ENCODE measurements around the gene PLXND1.
"Not testable (repeated sequence)": the region's sequence is repeated elsewhere in the genome, so short reads cannot be mapped to it uniquely, and the experiment has no call there.

PLXND1 gene

DNA sequence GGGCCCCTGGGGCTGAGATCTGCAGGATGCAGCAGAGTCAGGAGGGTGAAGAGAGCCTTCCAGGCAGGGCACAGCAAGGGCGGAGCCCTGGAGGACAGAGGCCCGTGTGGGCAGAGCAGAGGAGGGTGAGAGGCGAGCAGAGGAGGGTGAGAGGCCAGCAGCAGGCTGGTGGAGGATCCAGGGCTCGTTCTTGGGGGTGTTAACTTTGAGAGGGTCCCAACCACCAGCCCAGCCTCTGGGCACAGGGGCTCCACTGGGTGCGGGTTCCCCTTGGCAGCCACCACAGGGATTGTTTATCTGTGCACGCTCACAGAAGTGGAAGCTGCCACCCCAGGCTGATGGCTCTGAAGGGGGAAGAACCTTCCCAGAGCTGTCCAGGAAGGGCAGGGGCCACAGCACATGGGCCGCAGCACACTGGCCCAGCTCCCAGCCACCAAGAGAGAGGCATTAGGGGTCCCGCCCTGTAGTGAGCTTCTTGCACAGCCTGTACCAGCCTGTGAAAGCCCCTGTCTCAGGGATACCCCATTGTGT is 9.3 kb upstream of the PLXND1 start:
- H3K4me1 ChIP-seq, result no peaks in the 10 kb centered on the region
- H3K4me3 ChIP-seq, result no peak overlapping the region
- no peaks in the 10 kb centered on the region for H3K27me3 ChIP-seq (ENCODE audit: low read depth)
- H3K36me3 ChIP-seq (replicated peaks), result no peaks in the 10 kb centered on the region
- DNase-seq (ENCODE audit: low spot score in 2 of 2), result no peak
- in situ Hi-C loops (cut with MboI; ENCODE audit: low sequenced_read_pairs), result no loop called here
- H3K9me3 ChIP-seq, result no peaks in the 10 kb centered on the region

DNA sequence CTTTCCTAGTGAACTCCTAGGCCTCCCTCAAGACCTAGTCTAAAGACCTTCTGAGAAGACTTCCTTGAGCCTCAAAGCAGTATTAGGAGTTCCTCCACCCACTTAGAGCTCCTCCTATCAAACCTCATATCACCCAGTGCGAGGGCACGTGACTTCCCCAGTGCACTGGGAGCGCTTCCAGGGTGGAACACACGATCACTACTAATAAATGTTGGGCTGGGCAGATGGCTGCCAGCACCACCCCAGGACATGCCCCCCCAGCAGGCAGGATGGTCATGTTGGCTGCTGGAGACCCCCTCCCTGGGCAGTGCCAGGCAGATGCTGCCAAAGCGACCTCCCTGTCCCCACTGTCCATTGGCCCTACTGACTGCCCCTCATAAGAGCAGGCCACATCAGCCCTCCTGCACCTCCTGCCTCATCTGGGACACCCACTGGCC is 8.5 kb upstream of the PLXND1 start:
- Histone ChIP-seq H3K9me3 (no peaks in the 10 kb centered on the region), H3K36me3 (replicated peaks) (no peaks in the 10 kb centered on the region), H3K4me3 (no peak overlapping the region), H3K27me3 (ENCODE audit: low read depth) (no peaks in the 10 kb centered on the region), H3K4me1 (no peaks in the 10 kb centered on the region)
- in situ Hi-C loops (cut with MboI; ENCODE audit: low sequenced_read_pairs), result no loop called here
- no peak for DNase-seq (ENCODE audit: low spot score in 2 of 2)

GRCh38 chr3:129614435-129614834 is 8.0 kb upstream of the PLXND1 start:
- Histone ChIP-seq H3K27me3 (ENCODE audit: low read depth) (no peaks in the 10 kb centered on the region), H3K4me3 (no peak overlapping the region), H3K9me3 (no peaks in the 10 kb centered on the region), H3K36me3 (replicated peaks) (no peaks in the 10 kb centered on the region), H3K4me1 (no peaks in the 10 kb centered on the region)
- DNase-seq (ENCODE audit: low spot score in 2 of 2), result no peak
- in situ Hi-C loops (cut with MboI; ENCODE audit: low sequenced_read_pairs), result no loop called here

DNA sequence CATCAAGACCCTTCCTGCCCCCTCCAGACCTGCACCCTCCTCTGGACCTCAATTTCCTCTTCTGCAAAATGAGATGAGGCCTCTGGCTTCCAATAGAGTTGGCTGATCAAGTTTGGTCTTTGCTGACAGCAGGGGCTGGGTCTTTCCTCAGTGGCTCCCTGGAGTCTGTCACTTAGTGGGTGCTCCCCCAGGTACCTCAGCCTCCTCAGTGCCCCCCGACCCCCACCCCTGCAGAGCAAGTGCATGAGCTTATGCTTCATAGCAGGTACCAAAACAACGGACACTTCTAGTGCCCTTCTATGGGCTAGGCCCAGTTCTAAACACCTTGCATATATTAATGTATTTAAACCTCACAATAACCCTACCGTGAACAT is 6.9 kb upstream of the PLXND1 start:
- no peak overlapping the region for H3K4me3 ChIP-seq
- DNase-seq (ENCODE audit: low spot score in 2 of 2), result no peak
- no peaks in the 10 kb centered on the region for H3K9me3 ChIP-seq
- H3K27me3 ChIP-seq (ENCODE audit: low read depth), result no peaks in the 10 kb centered on the region
- H3K4me1 ChIP-seq, result no peaks in the 10 kb centered on the region
- H3K36me3 ChIP-seq (replicated peaks), result no peaks in the 10 kb centered on the region
- in situ Hi-C loops (cut with MboI; ENCODE audit: low sequenced_read_pairs), result no loop called here

GRCh38 chr3:129612534-129613366 is 6.3 kb upstream of the PLXND1 start:
- in situ Hi-C loops (cut with MboI; ENCODE audit: low sequenced_read_pairs), result no loop called here
- H3K36me3 ChIP-seq (replicated peaks), result no peaks in the 10 kb centered on the region
- no peaks in the 10 kb centered on the region for H3K27me3 ChIP-seq (ENCODE audit: low read depth)
- H3K9me3 ChIP-seq, result no peaks in the 10 kb centered on the region
- no peak for DNase-seq (ENCODE audit: low spot score in 2 of 2)
- no peak overlapping the region for H3K4me3 ChIP-seq
- H3K4me1 ChIP-seq, result no peaks in the 10 kb centered on the region

DNA sequence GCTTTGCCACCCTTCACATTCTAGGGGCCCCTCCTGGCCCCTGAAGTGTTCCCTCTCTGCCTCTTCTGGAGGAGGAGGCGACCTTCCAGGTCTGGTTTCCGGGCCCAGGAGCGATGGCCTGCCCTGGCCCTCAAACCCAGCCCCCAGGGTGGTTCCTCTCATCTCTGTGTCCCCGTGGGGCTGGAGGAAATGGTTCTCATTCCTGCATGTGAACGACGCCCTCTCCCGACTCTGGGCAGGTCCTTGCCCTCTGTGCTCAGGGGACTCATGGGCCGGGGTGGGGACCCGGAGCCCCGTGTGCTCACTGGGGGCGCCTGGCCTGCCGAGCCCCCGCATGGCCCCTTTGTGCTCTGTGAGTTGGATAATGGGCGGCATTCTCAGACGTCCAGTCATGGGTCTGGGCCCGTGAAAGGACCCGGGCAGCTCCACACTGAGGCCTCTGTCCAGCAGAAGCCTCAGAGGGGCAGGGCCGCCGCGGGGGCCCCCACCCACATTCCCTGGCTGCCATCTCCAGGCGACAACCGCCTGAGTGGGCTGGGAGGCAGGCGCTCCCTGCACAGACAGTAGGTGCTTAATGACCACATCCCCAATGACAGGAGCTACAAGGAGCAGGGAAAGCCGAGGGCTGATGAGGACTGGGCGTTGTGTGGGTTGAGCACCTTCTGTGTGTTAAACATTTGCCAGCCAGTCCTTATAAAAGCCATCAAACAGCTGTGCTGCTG is 5.5 kb upstream of the PLXND1 start:
- no peaks in the 10 kb centered on the region for H3K9me3 ChIP-seq
- no peaks in the 10 kb centered on the region for H3K27me3 ChIP-seq (ENCODE audit: low read depth)
- in situ Hi-C loops (cut with MboI; ENCODE audit: low sequenced_read_pairs), result no loop called here
- peaks cover 6% of the 10 kb centered on the region; the same call in 1 of the 2 replicates for H3K4me1 ChIP-seq
- no peak overlapping the region for H3K4me3 ChIP-seq
- no peak for DNase-seq (ENCODE audit: low spot score in 2 of 2)
- H3K36me3 ChIP-seq (replicated peaks), result no peaks in the 10 kb centered on the region

GRCh38 chr3:129611446-129611800 is 4.9 kb upstream of the PLXND1 start:
- Histone ChIP-seq H3K36me3 (replicated peaks) (no peaks in the 10 kb centered on the region), H3K27me3 (ENCODE audit: low read depth) (no peaks in the 10 kb centered on the region), H3K9me3 (no peaks in the 10 kb centered on the region), H3K4me1 (peaks cover 6% of the 10 kb centered on the region; the same call in 1 of the 2 replicates), H3K4me3 (no peak overlapping the region)
- no peak for DNase-seq (ENCODE audit: low spot score in 2 of 2)
- in situ Hi-C loops (cut with MboI; ENCODE audit: low sequenced_read_pairs), result no loop called here

GRCh38 chr3:129610794-129611445 is 4.4 kb upstream of the PLXND1 start:
- in situ Hi-C loops (cut with MboI; ENCODE audit: low sequenced_read_pairs); H3K27me3 ChIP-seq (ENCODE audit: low read depth): not testable (repeated sequence)

DNA sequence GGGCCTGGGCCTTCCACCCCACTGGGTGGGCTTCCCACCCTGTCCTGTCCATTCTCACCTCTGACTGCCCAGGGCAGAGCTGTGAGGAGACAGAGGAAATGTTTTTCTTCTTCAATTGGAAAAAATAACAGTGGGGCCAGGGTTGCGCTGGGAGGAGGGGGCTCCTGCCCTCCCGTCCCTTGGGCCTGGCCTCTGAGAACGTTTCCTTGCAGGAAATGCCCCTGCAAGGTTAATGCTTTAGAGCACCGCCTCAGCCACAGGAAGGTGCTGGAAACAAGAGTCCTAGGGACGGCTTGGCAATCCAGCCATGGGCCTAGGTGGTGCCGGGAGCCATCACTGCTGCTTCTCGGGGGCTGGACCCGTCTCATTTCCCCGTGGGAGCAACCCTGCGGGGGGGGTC is 3.8 kb upstream of the PLXND1 start:
- DNase-seq (ENCODE audit: low spot score in 2 of 2), result no peak
- in situ Hi-C loops (cut with MboI; ENCODE audit: low sequenced_read_pairs), result no loop called here
- Histone ChIP-seq H3K4me1 (peaks cover 6% of the 10 kb centered on the region; the same call in 1 of the 2 replicates), H3K4me3 (no peak overlapping the region), H3K9me3 (no peaks in the 10 kb centered on the region), H3K36me3 (replicated peaks) (no peaks in the 10 kb centered on the region), H3K27me3 (ENCODE audit: low read depth) (no peaks in the 10 kb centered on the region)

More at GRCh38 chr3:129610794-129611445, 4.4 kb upstream of the PLXND1 start:
- not testable (repeated sequence) for H3K9me3 ChIP-seq; DNase-seq (ENCODE audit: low spot score in 2 of 2); H3K4me1 ChIP-seq; H3K36me3 ChIP-seq (replicated peaks); H3K4me3 ChIP-seq

- H3K36me3 ChIP-seq (replicated peaks), result no peaks in the 10 kb centered on the region
- no peak for DNase-seq (ENCODE audit: low spot score in 2 of 2)
- H3K4me3 ChIP-seq, result no peak overlapping the region
- no peaks in the 10 kb centered on the region for H3K9me3 ChIP-seq
- peaks cover 7% of the 10 kb centered on the region for H3K4me1 ChIP-seq
- in situ Hi-C loops (cut with MboI; ENCODE audit: low sequenced_read_pairs), result no loop called here
- H3K27me3 ChIP-seq (ENCODE audit: low read depth), result no peaks in the 10 kb centered on the region
These were observed 3.2 kb upstream of the PLXND1 start for GRCh38 chr3:129609591-129610182.

DNA sequence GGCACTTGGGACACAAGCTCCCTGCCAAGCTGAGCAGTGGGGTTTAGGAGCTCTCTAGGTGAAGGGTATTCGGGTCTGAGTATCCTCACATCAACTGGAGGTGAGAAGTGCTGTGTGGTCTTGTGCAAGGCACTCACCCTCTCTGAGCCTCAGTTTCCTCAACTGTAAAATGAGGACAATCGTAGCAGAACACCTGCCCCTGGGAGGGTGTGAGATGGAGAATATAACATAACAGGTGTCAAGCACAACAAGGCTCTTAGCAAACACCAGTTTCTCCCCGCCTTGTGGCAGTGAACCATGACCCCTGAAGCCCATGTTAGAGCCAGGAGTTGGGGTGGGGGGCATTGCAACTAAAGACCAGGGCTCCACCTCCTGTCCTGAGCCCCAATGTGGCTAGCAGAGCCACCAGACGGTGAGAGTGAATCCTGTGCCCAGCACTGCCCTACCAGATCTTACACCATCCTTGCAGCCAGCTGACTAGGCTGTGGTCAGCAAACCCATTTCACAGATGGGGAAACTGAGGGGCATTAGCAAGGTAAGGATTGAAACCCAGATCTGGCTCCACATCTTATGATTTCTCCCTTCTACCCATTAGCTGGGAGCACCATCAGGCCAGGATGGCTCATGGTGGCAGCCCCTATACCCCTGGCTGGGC is 2.6 kb upstream of the PLXND1 start:
- Histone ChIP-seq H3K27me3 (ENCODE audit: low read depth) (no peaks in the 10 kb centered on the region), H3K36me3 (replicated peaks) (no peaks in the 10 kb centered on the region), H3K4me1 (peaks cover 13% of the 10 kb centered on the region), H3K4me3 (no peak overlapping the region), H3K9me3 (no peaks in the 10 kb centered on the region)
- DNase-seq (ENCODE audit: low spot score in 2 of 2), result no peak
- in situ Hi-C loops (cut with MboI; ENCODE audit: low sequenced_read_pairs), result no loop called here

GRCh38 chr3:129608087-129608935 is 1.8 kb upstream of the PLXND1 start:
- in situ Hi-C loops (cut with MboI; ENCODE audit: low sequenced_read_pairs), result no loop called here
- no peaks in the 10 kb centered on the region for H3K9me3 ChIP-seq
- DNase-seq (ENCODE audit: low spot score in 2 of 2), result no peak
- no peaks in the 10 kb centered on the region for H3K36me3 ChIP-seq (replicated peaks)
- H3K4me3 ChIP-seq, result no peak overlapping the region
- H3K4me1 ChIP-seq, result peaks cover 20% of the 10 kb centered on the region
- no peaks in the 10 kb centered on the region for H3K27me3 ChIP-seq (ENCODE audit: low read depth)
